IMR-90 (cell line): ENCODE data around the gene PLXDC2. TPM values are rescaled to one million over a fixed set of nuclear protein-coding genes. Genes with fewer than 3 reads are reported as not detected.

Experiments used
- ATAC-seq: fragments of 200-7000 bp; cut with Tn5 transposase; 2 replicates; pipeline ENCODE4 v1.9.1; 2020; ENCODE audit warnings: low read depth, mild to moderate bottlenecking, moderate library complexity
- BruUV-seq: library from RNA; stranded (reverse); fragments of 400-500 nt; replicated peaks from 2 replicates; lab custom pipeline; 2021; lab: Mats Ljungman, UMichigan
- CTCF ChIA-PET: fragments of 300-600 bp; formaldehyde crosslinking; extraction: SDS; loops from one replicate; lab custom pipeline; 2021; ENCODE audit warnings: antibody characterized with exemption; lab: Yijun Ruan, JAX
- POLR2A ChIA-PET: fragments of 300-600 bp; sonication (Branson Sonifier 250); formaldehyde crosslinking; loops from one replicate; lab custom pipeline; 2022; ENCODE audit warnings: antibody characterized with exemption; ENCODE audit not compliant: unreplicated experiment; lab: Charles Lee
- DNase-seq: peaks from one replicate; pipeline ENCODE4 v3.0.0; 2013
- H2AFZ ChIP-seq: replicated peaks from 2 replicates; pipeline ENCODE3; 2013; ENCODE audit warnings: low read length, mild to moderate bottlenecking; ENCODE audit not compliant: poor library complexity
- H2AK5ac ChIP-seq: 2 replicates; pipeline ENCODE4 v1.6.1; 2013; ENCODE audit warnings: low read depth, low read length, inconsistent platforms
- H2AK9ac ChIP-seq: replicated peaks from 2 replicates; pipeline ENCODE3; 2013; ENCODE audit warnings: mild to moderate bottlenecking, low read depth, low read length, moderate library complexity; ENCODE audit not compliant: poor library complexity
- H2BK120ac ChIP-seq: 2 replicates; pipeline ENCODE4 v1.6.1; 2013; ENCODE audit warnings: low read depth, low read length, inconsistent platforms
- H2BK15ac ChIP-seq: 3 replicates; pipeline ENCODE4 v1.6.1; 2013; ENCODE audit warnings: low read depth, low read length, inconsistent platforms
- H2BK20ac ChIP-seq: 2 replicates; pipeline ENCODE4 v1.6.1; 2013; ENCODE audit warnings: low read depth, mild to moderate bottlenecking, inconsistent platforms, low read length, moderate library complexity
- H2BK5ac ChIP-seq: 2 replicates; pipeline ENCODE4 v1.6.1; 2013; ENCODE audit warnings: mild to moderate bottlenecking, low read depth, low read length, inconsistent platforms; ENCODE audit not compliant: poor library complexity, severe bottlenecking
- H3K14ac ChIP-seq: replicated peaks from 2 replicates; pipeline ENCODE4 v1.6.1; 2013; ENCODE audit warnings: low read depth, low read length, inconsistent platforms
- H3K18ac ChIP-seq: 2 replicates; pipeline ENCODE4 v1.6.1; 2013; ENCODE audit warnings: low read depth, low read length, control low read depth
- H3K23ac ChIP-seq: 2 replicates; pipeline ENCODE4 v1.6.1; 2013; ENCODE audit warnings: low read depth, low read length, inconsistent platforms
- H3K27ac ChIP-seq: 2 replicates; pipeline ENCODE4 v1.5.1; 2013; ENCODE audit warnings: mild to moderate bottlenecking, control low read depth, low read length; ENCODE audit not compliant: insufficient read depth
- H3K27me3 ChIP-seq: 2 replicates; pipeline ENCODE4 v1.6.1; 2013; ENCODE audit warnings: low read length; ENCODE audit not compliant: control insufficient read depth, insufficient read depth
- H3K36me3 ChIP-seq: 2 replicates; pipeline ENCODE4 v1.6.1; 2013; ENCODE audit warnings: low read length, mixed read lengths; ENCODE audit not compliant: control insufficient read depth, insufficient read depth
- H3K4ac ChIP-seq: 2 replicates; pipeline ENCODE4 v1.6.1; 2013; ENCODE audit warnings: low read depth, low read length, inconsistent platforms
- H3K4me1 ChIP-seq: 2 replicates; pipeline ENCODE4 v1.6.1; 2013; ENCODE audit warnings: low read length, mixed read lengths; ENCODE audit not compliant: control insufficient read depth, insufficient read depth
- H3K4me2 ChIP-seq: 2 replicates; pipeline ENCODE4 v1.6.1; 2013; ENCODE audit warnings: low read depth, mild to moderate bottlenecking, control low read depth, low read length, moderate library complexity
- H3K4me3 ChIP-seq: 2 replicates; pipeline ENCODE4 v1.5.1; 2013; ENCODE audit warnings: low read depth, mild to moderate bottlenecking, control low read depth, low read length, moderate library complexity; ENCODE audit not compliant: insufficient read depth
- H3K56ac ChIP-seq: 2 replicates; pipeline ENCODE4 v1.6.1; 2013; ENCODE audit warnings: low read length, inconsistent platforms; ENCODE audit not compliant: insufficient read depth; ENCODE audit errors: extremely low read depth
- H3K79me1 ChIP-seq, 2 experiments: 2 replicates each; pipeline ENCODE4 v1.6.1; 2013; ENCODE audit warnings: low read length in 2 of 2, inconsistent platforms in 1 of 2, low read depth in 1 of 2
- H3K9ac ChIP-seq: 2 replicates; pipeline ENCODE4 v1.6.1; 2013; ENCODE audit warnings: low read depth, low read length, control low read depth
- H3K9me1 ChIP-seq: 2 replicates; pipeline ENCODE4 v1.6.1; 2013; ENCODE audit warnings: low read length, inconsistent platforms; ENCODE audit not compliant: insufficient read depth
- H3K9me3 ChIP-seq: 2 replicates; pipeline ENCODE4 v1.6.1; 2013; ENCODE audit warnings: low read length; ENCODE audit not compliant: control insufficient read depth, insufficient read depth
- H4K20me1 ChIP-seq: 2 replicates; pipeline ENCODE4 v1.6.1; 2013; ENCODE audit warnings: low read length, inconsistent platforms; ENCODE audit not compliant: insufficient read depth
- H4K5ac ChIP-seq: 2 replicates; pipeline ENCODE4 v1.6.1; 2013; ENCODE audit warnings: mild to moderate bottlenecking, low read depth, low read length, control low read depth
- H4K8ac ChIP-seq, 2 experiments: 2 replicates each; pipeline ENCODE4 v1.6.1; 2013; ENCODE audit warnings: low read depth in 2 of 2, low read length in 2 of 2, control low read depth in 1 of 2, inconsistent platforms in 1 of 2
- H4K91ac ChIP-seq: 2 replicates; pipeline ENCODE4 v1.6.1; 2013; ENCODE audit warnings: low read depth, low read length, inconsistent platforms; ENCODE audit not compliant: insufficient read depth
- MAZ ChIP-seq: IDR thresholded peaks from 2 replicates; pipeline ENCODE4 v1.6.1; 2012; ENCODE audit warnings: low read depth, mild to moderate bottlenecking, low read length, improper control_type of control experiment, moderate library complexity, borderline replicate concordance
- NFE2L2 ChIP-seq: fragments of 150-350 bp; IDR thresholded peaks from 2 replicates; pipeline ENCODE4 v1.6.1; 2016; ENCODE audit warnings: low read depth, mild to moderate bottlenecking, low read length
- POLR2A ChIP-seq: IDR thresholded peaks from 2 replicates; pipeline ENCODE4 v1.6.1; 2012; ENCODE audit warnings: mild to moderate bottlenecking, low read depth, low read length
- RAD21 ChIP-seq: IDR thresholded peaks from 2 replicates; pipeline ENCODE4 v1.6.1; 2012; ENCODE audit warnings: low read length, improper control_type of control experiment
- RCOR1 ChIP-seq: IDR thresholded peaks from 2 replicates; pipeline ENCODE4 v1.6.1; 2012; ENCODE audit warnings: mild to moderate bottlenecking, low read length, improper control_type of control experiment; ENCODE audit not compliant: insufficient replicate concordance
- RFX5 ChIP-seq: IDR thresholded peaks from 2 replicates; pipeline ENCODE4 v1.8.0; 2012; ENCODE audit warnings: low read depth, mild to moderate bottlenecking, low read length, moderate library complexity
- SMC3 ChIP-seq: fragments of 150-350 bp; IDR thresholded peaks from 2 replicates; pipeline ENCODE4 v1.6.1; 2016; ENCODE audit warnings: low read depth, mild to moderate bottlenecking, antibody characterized with exemption, low read length, moderate library complexity
- WGBS, 2 experiments: methylation state at CpG; one replicate each; pipeline versions ENCODE4 v1.1.5 to v1.1.7; 2013; ENCODE audit warnings: missing lambda C conversion rate in 2 of 2; ENCODE audit not compliant: insufficient read length in 1 of 2; ENCODE audit errors: extremely low coverage in 2 of 2; 5-methylcytosine and 5-hydroxymethylcytosine counted together
- dilution Hi-C: fragments of 300-500 bp; cut with HindIII; formaldehyde crosslinking; loops from one replicate; pipeline ENCODE4 v1.14.3; 2018; ENCODE audit warnings: low sequenced_read_pairs; ENCODE audit not compliant: unreplicated experiment
- in situ Hi-C: fragments of 300-500 bp; cut with MboI; formaldehyde crosslinking; loops from 3 replicates; pipeline ENCODE4 v1.14.3; 2019; ENCODE audit warnings: low sequenced_read_pairs, inconsistent platforms, mixed read lengths
- intact Hi-C: fragments of 100-400 bp; cut with micrococcal nuclease; formaldehyde crosslinking; loops from 2 replicates; pipeline ENCODE4 v1.10.0; 2022
- polyA plus RNA-seq, 3 experiments: library from polyadenylated mRNA; depleted of rRNA; stranded (reverse); fragments of >200 nt; gene quantifications; 2 replicates each; pipeline ENCODE4 v1.2.3, GENCODE V29; 2012; ENCODE audit warnings: low replicate concordance in 1 of 3
- total RNA-seq: library from RNA; depleted of rRNA; stranded (reverse); fragments of >200 nt; gene quantifications from 2 replicates; pipeline ENCODE4 v1.2.3, GENCODE V29; 2012
- TF ChIP-seq, protein P1 (sequence below): fragments of 150-350 bp; IDR thresholded peaks from 2 replicates; pipeline ENCODE4 v1.6.1; 2017; ENCODE audit warnings: mild to moderate bottlenecking, antibody characterized with exemption, low read length, low read depth
- TF ChIP-seq, protein P2 (sequence below): conservative IDR thresholded peaks from 2 replicates; pipeline ENCODE4 v1.5.1; 2012; ENCODE audit warnings: mild to moderate bottlenecking, low read depth, low read length, improper control_type of control experiment

The PLXDC2 gene
- total and polyA plus RNA-seq, 2 of the 4 experiments (the other 2 are of a cell fraction) = 3.2 to 6.1 TPM

DNA sequence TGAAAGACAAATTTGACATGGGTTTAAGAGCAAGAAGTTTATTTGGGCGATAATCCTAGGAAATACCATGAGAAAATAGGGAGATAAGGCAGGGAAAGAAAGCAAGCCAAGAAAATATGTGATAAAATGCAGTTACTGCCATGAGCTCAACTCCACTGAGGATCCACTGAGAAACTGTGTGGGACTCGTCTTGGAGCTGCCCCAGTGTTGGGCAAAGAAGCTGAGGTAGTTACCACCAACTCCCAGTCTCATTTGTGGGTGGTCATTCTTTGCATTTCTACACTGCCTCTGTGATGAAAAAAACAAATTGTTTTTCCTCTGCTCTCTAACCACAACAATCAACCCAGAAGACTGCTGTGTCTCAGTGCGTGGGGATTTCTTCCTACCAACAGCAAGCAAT is 498.2 kb downstream of the PLXDC2 start:
- Histone ChIP-seq H2AFZ (no peak overlapping the region), H3K9ac (no peak overlapping the region), H3K56ac (no peak overlapping the region), H2BK120ac (no peak overlapping the region), H2AK5ac (no peak overlapping the region), H3K27me3 (no peaks in the 10 kb centered on the region), H2AK9ac (no peak overlapping the region), H4K5ac (no peak overlapping the region), H3K27ac (no peak overlapping the region), H3K14ac (no peak overlapping the region), H3K18ac (no peak overlapping the region), H3K36me3 (no peaks in the 10 kb centered on the region), H3K4me3 (no peak overlapping the region), H4K20me1 (no peaks in the 10 kb centered on the region), H3K4ac (no peak overlapping the region), H3K23ac (no peak overlapping the region), H4K91ac (no peak overlapping the region), H3K4me1 (no peaks in the 10 kb centered on the region), H3K9me3 (peaks cover 5% of the 10 kb centered on the region; the same call in 1 of the 2 replicates), H3K79me1 (no peaks in the 10 kb centered on the region), H3K9me1 (no peaks in the 10 kb centered on the region), H2BK20ac (no peak overlapping the region), H3K4me2 (no peak overlapping the region), H2BK15ac (no peak overlapping the region), H2BK5ac (no peak overlapping the region), H4K8ac (no peak overlapping the region)
- intact Hi-C loops (no loop called here), dilution Hi-C loops (no loop called here), in situ Hi-C loops (no loop called here)
- WGBS, 2 experiments = no CpG with 5 or more reads among the region's 3 CpGs
- ATAC-seq = no peak
- no TSS peak for BruUV-seq
- DNase-seq = no peak
- ChIA-PET POLR2A (no interaction called here), CTCF (no interaction called here)
- TF ChIP-seq RAD21 (no peak), RFX5 (no peak), RCOR1 (no peak), POLR2A (no peak), NFE2L2 (no peak), MAZ (no peak), SMC3 (no peak)
- TF ChIP-seq, protein P1, sequence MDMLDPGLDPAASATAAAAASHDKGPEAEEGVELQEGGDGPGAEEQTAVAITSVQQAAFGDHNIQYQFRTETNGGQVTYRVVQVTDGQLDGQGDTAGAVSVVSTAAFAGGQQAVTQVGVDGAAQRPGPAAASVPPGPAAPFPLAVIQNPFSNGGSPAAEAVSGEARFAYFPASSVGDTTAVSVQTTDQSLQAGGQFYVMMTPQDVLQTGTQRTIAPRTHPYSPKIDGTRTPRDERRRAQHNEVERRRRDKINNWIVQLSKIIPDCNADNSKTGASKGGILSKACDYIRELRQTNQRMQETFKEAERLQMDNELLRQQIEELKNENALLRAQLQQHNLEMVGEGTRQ = no peak
- TF ChIP-seq, protein P2, sequence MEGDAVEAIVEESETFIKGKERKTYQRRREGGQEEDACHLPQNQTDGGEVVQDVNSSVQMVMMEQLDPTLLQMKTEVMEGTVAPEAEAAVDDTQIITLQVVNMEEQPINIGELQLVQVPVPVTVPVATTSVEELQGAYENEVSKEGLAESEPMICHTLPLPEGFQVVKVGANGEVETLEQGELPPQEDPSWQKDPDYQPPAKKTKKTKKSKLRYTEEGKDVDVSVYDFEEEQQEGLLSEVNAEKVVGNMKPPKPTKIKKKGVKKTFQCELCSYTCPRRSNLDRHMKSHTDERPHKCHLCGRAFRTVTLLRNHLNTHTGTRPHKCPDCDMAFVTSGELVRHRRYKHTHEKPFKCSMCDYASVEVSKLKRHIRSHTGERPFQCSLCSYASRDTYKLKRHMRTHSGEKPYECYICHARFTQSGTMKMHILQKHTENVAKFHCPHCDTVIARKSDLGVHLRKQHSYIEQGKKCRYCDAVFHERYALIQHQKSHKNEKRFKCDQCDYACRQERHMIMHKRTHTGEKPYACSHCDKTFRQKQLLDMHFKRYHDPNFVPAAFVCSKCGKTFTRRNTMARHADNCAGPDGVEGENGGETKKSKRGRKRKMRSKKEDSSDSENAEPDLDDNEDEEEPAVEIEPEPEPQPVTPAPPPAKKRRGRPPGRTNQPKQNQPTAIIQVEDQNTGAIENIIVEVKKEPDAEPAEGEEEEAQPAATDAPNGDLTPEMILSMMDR = no peak
